HCEC 1CT (cell line): ENCODE data around the gene DAZAP1.

ENCODE experiments used
- DNase-seq: peaks from one replicate; pipeline ENCODE4 v3.0.0-alpha.2; 2017

Gene DAZAP1

GRCh38 chr19:1377176-1377964 is 30.0 kb upstream of the DAZAP1 start:
- no peak for DNase-seq

- DNase-seq: no peak
Observed at GRCh38 chr19:1377965-1378785, 29.2 kb upstream of the DAZAP1 start.

- no peak for DNase-seq
Observed at GRCh38 chr19:1379126-1379905, 28.1 kb upstream of the DAZAP1 start.

- no peak for DNase-seq
Observed at GRCh38 chr19:1379961-1380489, 27.4 kb upstream of the DAZAP1 start.

GRCh38 chr19:1382250-1382649 is 25.1 kb upstream of the DAZAP1 start:
- DNase-seq: no peak

- DNase-seq: no peak
Observed at GRCh38 chr19:1383017-1383311, 24.4 kb upstream of the DAZAP1 start.

- DNase-seq: peak; percentile 89
Observed at GRCh38 chr19:1383312-1384084, 23.9 kb upstream of the DAZAP1 start, which contains the start of gene NDUFS7. Gene NDUFS7, plus strand, starts transcription at chr19:1383907. Its CDS starts 20 bp downstream, at chr19:1383927.

- DNase-seq: no peak
Observed at GRCh38 chr19:1384085-1384462, 23.3 kb upstream of the DAZAP1 start.

GRCh38 chr19:1384478-1385110 is 22.8 kb upstream of the DAZAP1 start:
- DNase-seq: no peak

- DNase-seq: no peak
Observed at GRCh38 chr19:1385816-1386215, 21.6 kb upstream of the DAZAP1 start.

- DNase-seq: no peak
Observed at GRCh38 chr19:1386945-1387683, 20.3 kb upstream of the DAZAP1 start.

- DNase-seq: no peak
Observed at GRCh38 chr19:1387684-1388636, 19.4 kb upstream of the DAZAP1 start.

GRCh38 chr19:1388637-1389026 is 18.8 kb upstream of the DAZAP1 start:
- no peak for DNase-seq

GRCh38 chr19:1389033-1389940 is 18.1 kb upstream of the DAZAP1 start:
- DNase-seq: no peak

- DNase-seq: no peak
Observed at GRCh38 chr19:1390890-1391423, 16.4 kb upstream of the DAZAP1 start.

- no peak for DNase-seq
Observed at GRCh38 chr19:1392407-1392806, 15.0 kb upstream of the DAZAP1 start.

- no peak for DNase-seq
Observed at GRCh38 chr19:1392939-1393530, 14.4 kb upstream of the DAZAP1 start.

GRCh38 chr19:1393841-1394240 is 13.5 kb upstream of the DAZAP1 start:
- DNase-seq: no peak
